GM12891 (cell line): ENCODE measurements around the gene GIGYF2.

Experiments
- PAX5 ChIP-seq: IDR thresholded peaks from 2 replicates; pipeline ENCODE4 v1.6.1; 2011; ENCODE audit warnings: low read length, moderate library complexity, mild to moderate bottlenecking; ENCODE audit not compliant: insufficient read depth, severe bottlenecking
- POLR2A ChIP-seq: IDR thresholded peaks from 2 replicates; pipeline ENCODE4 v1.6.1; 2011; ENCODE audit warnings: low read depth, low read length, control low read depth
- POLR2AphosphoS5 ChIP-seq: IDR thresholded peaks from 2 replicates; pipeline ENCODE4 v1.6.1; 2011; ENCODE audit warnings: low read depth, low read length, control low read depth
- SPI1 ChIP-seq: IDR thresholded peaks from 2 replicates; pipeline ENCODE4 v1.6.1; 2011; ENCODE audit warnings: low read depth, low read length, control low read depth
- TAF1 ChIP-seq: IDR thresholded peaks from 2 replicates; pipeline ENCODE4 v1.6.1; 2011; ENCODE audit warnings: low read depth, low read length, control low read depth

GRCh38 chr2:232852676-232853075 is 155.5 kb downstream of the GIGYF2 start:
- TF ChIP-seq POLR2AphosphoS5 (no peak), POLR2A (no peak), SPI1 (no peak), TAF1 (no peak), PAX5 (no peak)
